ENCODE data around the gene BCHE. TPM values are rescaled to one million over a fixed set of nuclear protein-coding genes. Genes with fewer than 3 reads are reported as not detected.
A peak's percentile ranks its signal among the peaks of the same experiment; 100 is the strongest.

Gene BCHE
- total and polyA plus RNA-seq, 2 experiments from 2014 or later, result 4.1 to 9.5 TPM

- Histone ChIP-seq H2AFZ (no peak overlapping the region), H3K9me3 (ENCODE audit: low read depth) (no peaks in the 10 kb centered on the region), H4K20me1 (ENCODE audit: insufficient read depth, poor library complexity, severe bottlenecking) (no peaks in the 10 kb centered on the region), H3K27me3 (no peaks in the 10 kb centered on the region), H3K79me2 (no peaks in the 10 kb centered on the region), H3K36me3 (replicated peaks; ENCODE audit: insufficient read depth, low read depth) (no peaks in the 10 kb centered on the region), H3K4me3 (no peak overlapping the region), H3K4me1 (ENCODE audit: insufficient read depth) (no peaks in the 10 kb centered on the region), H3K9me2 (replicated peaks; ENCODE audit: insufficient read depth) (no peaks in the 10 kb centered on the region), H3K27ac (no peak overlapping the region), H3K4me2 (no peak overlapping the region)
- DNase-seq (ENCODE audit: low spot score), result no peak
- 75% methylated on average over 8 of the region's 8 CpGs for WGBS (ENCODE audit: low lambda C conversion rate, missing lambda C conversion rate)
- no peak for TF ChIP-seq EZH2phosphoT487 (IDR thresholded peaks at IDR 0.05; ENCODE audit: low read depth, severe bottlenecking, unreplicated experiment)
- TF ChIP-seq, protein P1, sequence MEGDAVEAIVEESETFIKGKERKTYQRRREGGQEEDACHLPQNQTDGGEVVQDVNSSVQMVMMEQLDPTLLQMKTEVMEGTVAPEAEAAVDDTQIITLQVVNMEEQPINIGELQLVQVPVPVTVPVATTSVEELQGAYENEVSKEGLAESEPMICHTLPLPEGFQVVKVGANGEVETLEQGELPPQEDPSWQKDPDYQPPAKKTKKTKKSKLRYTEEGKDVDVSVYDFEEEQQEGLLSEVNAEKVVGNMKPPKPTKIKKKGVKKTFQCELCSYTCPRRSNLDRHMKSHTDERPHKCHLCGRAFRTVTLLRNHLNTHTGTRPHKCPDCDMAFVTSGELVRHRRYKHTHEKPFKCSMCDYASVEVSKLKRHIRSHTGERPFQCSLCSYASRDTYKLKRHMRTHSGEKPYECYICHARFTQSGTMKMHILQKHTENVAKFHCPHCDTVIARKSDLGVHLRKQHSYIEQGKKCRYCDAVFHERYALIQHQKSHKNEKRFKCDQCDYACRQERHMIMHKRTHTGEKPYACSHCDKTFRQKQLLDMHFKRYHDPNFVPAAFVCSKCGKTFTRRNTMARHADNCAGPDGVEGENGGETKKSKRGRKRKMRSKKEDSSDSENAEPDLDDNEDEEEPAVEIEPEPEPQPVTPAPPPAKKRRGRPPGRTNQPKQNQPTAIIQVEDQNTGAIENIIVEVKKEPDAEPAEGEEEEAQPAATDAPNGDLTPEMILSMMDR (IDR thresholded peaks at IDR 0.05; ENCODE audit: poor library complexity), result no peak
- TF ChIP-seq EZH2 (IDR thresholded peaks at IDR 0.05; ENCODE audit: borderline replicate concordance), result no peak
Measured at GRCh38 chr3:165883863-165884478, 46.7 kb upstream of the BCHE start.

GRCh38 chr3:165883117-165883516 is 45.9 kb upstream of the BCHE start:
- no peak overlapping the region for H3K4me2 ChIP-seq
- no peaks in the 10 kb centered on the region for H3K4me1 ChIP-seq (ENCODE audit: insufficient read depth)
- H3K36me3 ChIP-seq (replicated peaks; ENCODE audit: insufficient read depth, low read depth), result no peaks in the 10 kb centered on the region
- TF ChIP-seq EZH2phosphoT487 (IDR thresholded peaks at IDR 0.05; ENCODE audit: low read depth, severe bottlenecking, unreplicated experiment) (no peak), EZH2 (IDR thresholded peaks at IDR 0.05; ENCODE audit: borderline replicate concordance) (no peak)
- TF ChIP-seq, protein P1 (IDR thresholded peaks at IDR 0.05; ENCODE audit: poor library complexity), result no peak
- WGBS (ENCODE audit: low lambda C conversion rate, missing lambda C conversion rate), result 93% methylated on average over 2 of the region's 2 CpGs
- H3K9me2 ChIP-seq (replicated peaks; ENCODE audit: insufficient read depth), result no peaks in the 10 kb centered on the region
- no peak overlapping the region for H3K4me3 ChIP-seq
- H3K27me3 ChIP-seq, result no peaks in the 10 kb centered on the region
- no peaks in the 10 kb centered on the region for H4K20me1 ChIP-seq (ENCODE audit: insufficient read depth, poor library complexity, severe bottlenecking)
- no peak overlapping the region for H2AFZ ChIP-seq
- H3K79me2 ChIP-seq, result no peaks in the 10 kb centered on the region
- no peaks in the 10 kb centered on the region for H3K9me3 ChIP-seq (ENCODE audit: low read depth)
- no peak for DNase-seq (ENCODE audit: low spot score)
- H3K27ac ChIP-seq, result no peak overlapping the region

DNA sequence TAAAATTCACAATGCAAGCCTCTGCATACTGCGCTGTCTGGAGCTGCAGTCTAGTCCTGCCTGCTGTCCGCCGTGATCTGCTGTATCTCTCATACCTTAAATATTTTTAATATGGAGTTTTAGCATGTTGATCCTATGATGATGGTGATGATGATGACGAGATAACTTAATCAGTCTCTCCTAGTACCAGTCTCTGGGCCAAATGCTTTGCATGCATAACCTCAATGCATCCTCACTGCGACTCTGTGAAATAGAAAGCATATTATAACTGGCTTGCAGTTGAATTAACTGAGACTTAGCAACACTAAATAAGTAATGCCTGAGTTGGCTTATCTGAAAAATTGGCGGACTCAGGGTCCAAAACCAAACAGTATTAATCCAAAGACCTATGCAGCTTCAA is 38.4 kb upstream of the BCHE start:
- no peaks in the 10 kb centered on the region for H4K20me1 ChIP-seq (ENCODE audit: insufficient read depth, poor library complexity, severe bottlenecking)
- 90% methylated on average over 6 of the region's 6 CpGs for WGBS (ENCODE audit: low lambda C conversion rate, missing lambda C conversion rate)
- no peak for DNase-seq (ENCODE audit: low spot score)
- no peaks in the 10 kb centered on the region for H3K36me3 ChIP-seq (replicated peaks; ENCODE audit: insufficient read depth, low read depth)
- H3K27ac ChIP-seq, result no peak overlapping the region
- H3K4me3 ChIP-seq, result no peak overlapping the region
- no peaks in the 10 kb centered on the region for H3K9me3 ChIP-seq (ENCODE audit: low read depth)
- no peak overlapping the region for H3K4me2 ChIP-seq
- TF ChIP-seq EZH2phosphoT487 (IDR thresholded peaks at IDR 0.05; ENCODE audit: low read depth, severe bottlenecking, unreplicated experiment), result no peak
- H2AFZ ChIP-seq, result no peak overlapping the region
- no peaks in the 10 kb centered on the region for H3K4me1 ChIP-seq (ENCODE audit: insufficient read depth)
- no peaks in the 10 kb centered on the region for H3K9me2 ChIP-seq (replicated peaks; ENCODE audit: insufficient read depth)
- H3K27me3 ChIP-seq, result no peaks in the 10 kb centered on the region
- no peaks in the 10 kb centered on the region for H3K79me2 ChIP-seq

GRCh38 chr3:165874663-165875489 is 37.7 kb upstream of the BCHE start:
- DNase-seq (ENCODE audit: low spot score), result peak; percentile 12
- H3K4me2 ChIP-seq, result no peak overlapping the region
- H3K4me3 ChIP-seq, result no peak overlapping the region
- H3K36me3 ChIP-seq (replicated peaks; ENCODE audit: insufficient read depth, low read depth), result no peaks in the 10 kb centered on the region
- 84% methylated on average over 18 of the region's 18 CpGs for WGBS (ENCODE audit: low lambda C conversion rate, missing lambda C conversion rate)
- no peaks in the 10 kb centered on the region for H3K4me1 ChIP-seq (ENCODE audit: insufficient read depth)
- H2AFZ ChIP-seq, result no peak overlapping the region
- TF ChIP-seq, protein P1 (IDR thresholded peaks at IDR 0.05; ENCODE audit: poor library complexity), result no peak
- TF ChIP-seq EZH2 (IDR thresholded peaks at IDR 0.05; ENCODE audit: borderline replicate concordance) (no peak), EZH2phosphoT487 (IDR thresholded peaks at IDR 0.05; ENCODE audit: low read depth, severe bottlenecking, unreplicated experiment) (no peak)
- no peak overlapping the region for H3K27ac ChIP-seq
- no peaks in the 10 kb centered on the region for H3K9me3 ChIP-seq (ENCODE audit: low read depth)
- H3K27me3 ChIP-seq, result no peaks in the 10 kb centered on the region
- H4K20me1 ChIP-seq (ENCODE audit: insufficient read depth, poor library complexity, severe bottlenecking), result no peaks in the 10 kb centered on the region
- no peaks in the 10 kb centered on the region for H3K9me2 ChIP-seq (replicated peaks; ENCODE audit: insufficient read depth)
- no peaks in the 10 kb centered on the region for H3K79me2 ChIP-seq

Data from hepatocyte (in vitro differentiated cells).